Umbilical cord (tissue), 2 donors: ENCODE measurements around the gene RAB27A. TPM values are rescaled to one million over a fixed set of nuclear protein-coding genes. Genes with fewer than 3 reads are reported as not detected.
"Not testable (repeated sequence)": the region's sequence is repeated elsewhere in the genome, so short reads cannot be mapped to it uniquely, and the experiment has no call there.

ENCODE experiments used
- DNase-seq: peaks from one replicate; pipeline ENCODE4 v3.0.0-alpha.2; 2015; ENCODE audit warnings: low spot score
- total RNA-seq: library from RNA; depleted of rRNA; stranded (reverse); fragments of >200 nt; gene quantifications from one replicate; pipeline ENCODE4 v1.2.3, GENCODE V29; 2014; ENCODE audit warnings: low replicate concordance; ENCODE audit not compliant: insufficient read depth

Gene RAB27A
- total RNA-seq, 1 donor from 2014 or later = 39.5 TPM

DNA sequence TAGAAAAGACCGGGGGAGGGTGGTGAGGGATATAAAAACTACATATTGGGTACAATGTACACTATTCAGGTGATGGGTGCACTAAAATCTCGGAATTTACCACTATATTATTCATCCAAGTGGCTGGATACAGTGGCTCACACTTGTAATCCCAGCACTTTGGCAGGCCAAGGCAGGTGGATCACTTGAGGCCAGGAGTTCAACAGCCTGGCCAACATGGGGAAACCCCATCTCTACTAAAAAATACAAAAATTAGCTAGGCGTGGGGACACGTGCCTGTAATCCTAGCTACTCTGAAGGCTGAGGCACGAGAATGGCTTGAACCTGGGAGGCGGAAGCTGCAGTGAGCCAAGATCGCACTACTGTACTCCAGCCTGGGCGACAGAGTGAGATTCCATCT, 37.4 kb downstream of the RAB27A start:
- not testable (repeated sequence) for DNase-seq

DNA sequence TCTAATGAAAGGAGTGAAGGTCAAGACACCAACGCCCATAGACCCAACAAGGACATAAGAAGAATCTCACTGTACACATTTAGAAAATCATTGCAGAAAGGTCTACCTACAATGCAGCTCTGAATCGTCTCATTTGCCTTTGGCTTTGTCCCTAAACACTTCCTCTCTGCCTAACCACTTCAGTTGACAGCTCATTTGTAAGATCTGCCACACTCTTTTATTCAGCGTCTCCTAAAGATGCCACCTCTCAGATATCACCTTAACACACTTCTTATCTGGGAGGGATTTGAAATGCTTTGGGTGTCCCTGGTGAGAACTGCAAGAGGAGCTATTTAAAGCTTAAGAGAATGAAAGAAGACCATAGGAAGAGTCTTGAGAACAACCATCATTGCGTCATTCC, 38.7 kb downstream of the RAB27A start:
- DNase-seq = no peak

DNA sequence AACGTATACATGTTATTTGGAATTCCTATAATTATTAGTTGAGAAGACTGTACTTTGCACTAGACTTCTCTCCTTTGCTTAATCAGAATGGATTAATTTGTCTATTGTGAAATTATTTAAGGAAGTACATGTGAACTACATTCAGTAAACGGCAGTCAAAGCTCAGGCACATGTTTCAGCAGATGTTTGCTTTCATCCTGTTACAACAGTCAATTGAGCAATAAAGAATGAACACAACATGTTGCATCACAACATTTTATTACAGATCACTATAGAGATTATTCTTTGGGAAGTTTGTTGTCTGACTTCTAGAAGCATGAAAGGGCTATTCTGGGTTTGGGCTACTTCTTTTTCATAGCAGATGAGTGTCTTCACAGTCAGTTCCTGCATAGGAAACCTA, 39.2 kb downstream of the RAB27A start:
- peak; percentile 8 for DNase-seq

DNA sequence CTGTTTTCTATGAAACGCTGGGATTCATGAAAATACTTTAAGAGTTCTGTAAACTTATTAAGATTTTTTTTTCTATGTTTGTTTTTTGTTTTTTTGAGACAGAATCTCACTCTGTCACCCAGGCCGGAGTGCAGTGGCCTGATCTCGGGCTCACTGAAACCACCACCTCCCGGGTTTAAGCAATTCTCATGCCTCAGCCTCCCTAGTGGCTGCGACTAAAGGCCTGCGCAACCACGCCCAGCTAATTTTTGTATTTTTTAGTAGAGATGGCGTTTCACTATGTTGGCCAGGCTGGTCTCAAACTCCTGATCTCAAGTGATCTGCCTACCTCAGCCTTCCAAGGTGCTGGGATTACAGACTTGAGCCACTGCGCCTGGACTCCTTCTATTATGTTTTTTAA, 39.7 kb downstream of the RAB27A start:
- not testable (repeated sequence) for DNase-seq

DNA sequence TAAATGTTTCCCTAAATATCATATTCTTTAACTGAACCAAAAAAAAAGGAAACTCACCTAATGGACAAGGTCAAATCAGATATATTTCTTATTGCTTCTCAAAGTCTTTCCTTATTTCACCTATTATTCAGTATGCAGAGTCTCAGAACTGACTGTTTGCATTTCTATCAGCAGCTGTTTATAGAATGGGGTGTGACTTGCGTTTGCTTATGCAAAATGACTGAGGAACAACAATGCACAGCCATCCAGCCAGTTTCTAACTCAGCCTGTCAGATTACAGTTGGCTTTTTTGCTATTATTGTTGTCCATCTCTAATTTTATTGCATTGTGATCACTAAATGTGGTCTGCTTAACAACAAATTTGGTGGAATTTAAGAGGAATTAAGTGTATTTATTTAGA, 40.7 kb downstream of the RAB27A start:
- no peak for DNase-seq

DNA sequence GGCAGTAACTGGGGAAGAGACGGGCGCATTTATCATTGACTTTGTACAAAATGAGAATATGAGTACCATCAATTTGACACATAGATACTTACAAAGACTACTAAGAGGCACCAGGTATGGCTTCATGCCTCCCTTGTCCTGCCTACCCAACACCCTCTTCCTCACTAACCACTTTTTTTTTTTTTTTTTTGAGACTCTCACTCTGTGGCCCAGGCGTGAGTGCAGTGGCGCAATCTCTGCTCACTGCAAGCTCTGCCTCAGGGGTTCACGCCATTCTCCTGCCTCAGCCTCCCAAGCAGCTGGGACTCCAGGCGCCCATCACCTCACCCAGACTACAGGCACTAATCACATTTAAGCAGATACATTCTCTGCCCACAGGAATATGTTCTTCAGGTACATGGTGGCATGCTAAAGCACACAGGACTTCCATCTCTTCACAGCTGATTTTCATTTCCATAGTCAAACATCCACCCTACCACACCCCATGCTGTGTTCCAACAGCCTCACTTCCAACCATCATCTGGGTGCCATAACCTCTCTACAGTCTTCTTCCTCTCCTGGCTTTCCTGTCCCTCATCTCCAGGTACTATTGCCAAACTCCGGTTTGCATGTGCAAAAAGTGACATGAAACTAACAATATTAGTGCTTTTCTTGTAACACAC, 41.7 kb downstream of the RAB27A start:
- DNase-seq = no peak

DNA sequence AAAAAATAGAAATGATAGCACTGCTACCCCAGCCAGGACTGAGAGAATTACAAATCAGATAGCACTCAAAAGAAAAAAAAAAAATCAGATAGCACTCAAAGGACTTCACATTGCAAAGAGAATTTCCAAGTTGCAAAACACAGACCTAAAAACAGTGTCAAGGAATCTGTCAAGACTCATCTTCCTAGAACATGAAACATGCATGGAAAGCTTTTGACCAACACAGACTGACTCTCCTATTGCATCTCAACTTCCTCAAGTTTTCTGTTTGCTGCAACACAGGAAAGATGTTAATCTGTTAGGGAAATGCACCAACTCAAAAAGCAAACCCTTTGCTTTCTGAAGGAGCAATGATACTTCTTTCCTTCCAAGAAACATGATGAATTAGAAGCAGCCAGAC, 42.3 kb downstream of the RAB27A start:
- no peak for DNase-seq

DNA sequence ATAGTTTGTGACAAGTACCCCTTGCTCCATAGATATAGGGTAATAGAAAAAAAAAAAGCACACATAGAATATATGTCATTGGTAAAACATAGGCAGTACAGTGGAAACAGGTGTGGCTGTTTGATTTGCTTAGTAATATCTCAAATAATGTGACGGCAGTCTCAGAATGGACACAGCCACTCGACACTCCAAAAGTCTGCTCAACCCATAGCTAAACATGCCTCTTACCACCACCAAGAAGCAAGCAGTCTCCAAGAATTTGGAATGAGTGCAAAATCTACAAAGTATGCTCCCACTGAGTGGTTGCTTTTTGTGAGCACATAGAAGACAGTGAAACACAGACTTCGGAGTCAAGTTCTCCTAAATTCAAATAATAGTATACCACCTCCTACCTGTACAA, 43.0 kb downstream of the RAB27A start:
- DNase-seq = no peak

DNA sequence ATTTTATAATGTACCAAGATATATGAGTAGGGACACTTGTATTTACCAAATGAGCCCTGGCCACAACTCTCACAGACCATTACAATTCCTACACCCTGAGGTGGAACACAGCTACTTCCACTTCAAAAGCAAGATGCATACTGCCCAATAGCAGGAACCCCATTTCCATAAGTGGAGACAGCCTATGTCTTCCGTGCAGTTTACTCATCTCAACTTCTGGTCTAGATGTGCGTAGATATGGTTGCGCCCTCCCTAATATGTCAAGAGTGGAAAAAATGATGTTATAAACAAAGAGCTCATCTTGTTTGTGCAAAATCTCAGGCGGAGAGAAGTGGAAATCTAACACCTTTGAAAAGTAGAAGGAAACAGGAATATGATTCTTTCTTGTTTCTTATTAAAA, 44.6 kb downstream of the RAB27A start:
- no peak for DNase-seq

DNA sequence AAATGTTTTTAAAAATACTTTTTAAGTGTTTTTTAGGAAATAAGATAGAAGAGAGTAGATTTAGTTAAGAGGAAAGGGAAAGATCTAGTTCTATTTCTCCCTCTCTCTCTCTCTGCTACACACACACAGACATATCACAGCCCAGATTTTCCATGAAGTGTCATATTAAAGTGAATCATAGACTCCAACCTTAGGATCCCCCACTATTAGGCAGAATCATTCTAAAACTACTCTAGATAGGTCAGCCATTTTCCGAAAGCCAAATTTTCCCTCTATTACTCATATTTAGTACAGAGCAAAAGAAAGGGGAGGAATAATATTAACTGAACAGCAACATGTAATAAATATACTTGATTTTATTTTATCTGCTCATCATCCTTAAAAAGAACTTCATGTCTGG, 47.7 kb downstream of the RAB27A start:
- DNase-seq = no peak

DNA sequence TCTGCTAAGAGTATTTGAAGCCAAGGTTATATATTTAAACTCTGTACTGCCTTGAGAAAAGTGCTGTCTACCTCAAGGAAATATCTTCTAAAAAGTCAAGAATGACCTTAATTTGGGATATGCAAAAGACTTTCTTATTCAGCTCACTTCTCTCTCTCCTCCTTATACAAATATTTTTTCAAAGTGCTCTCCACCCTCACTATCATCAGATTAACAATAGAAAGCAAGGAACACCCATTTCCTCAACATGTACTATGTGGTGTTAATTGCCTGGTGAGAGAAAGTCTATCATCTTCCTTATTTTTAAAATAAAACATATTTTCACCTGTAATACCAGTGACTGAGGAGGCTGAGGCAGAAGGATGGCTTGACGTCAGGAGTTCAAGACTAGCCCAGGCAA, 48.4 kb downstream of the RAB27A start:
- no peak for DNase-seq

DNA sequence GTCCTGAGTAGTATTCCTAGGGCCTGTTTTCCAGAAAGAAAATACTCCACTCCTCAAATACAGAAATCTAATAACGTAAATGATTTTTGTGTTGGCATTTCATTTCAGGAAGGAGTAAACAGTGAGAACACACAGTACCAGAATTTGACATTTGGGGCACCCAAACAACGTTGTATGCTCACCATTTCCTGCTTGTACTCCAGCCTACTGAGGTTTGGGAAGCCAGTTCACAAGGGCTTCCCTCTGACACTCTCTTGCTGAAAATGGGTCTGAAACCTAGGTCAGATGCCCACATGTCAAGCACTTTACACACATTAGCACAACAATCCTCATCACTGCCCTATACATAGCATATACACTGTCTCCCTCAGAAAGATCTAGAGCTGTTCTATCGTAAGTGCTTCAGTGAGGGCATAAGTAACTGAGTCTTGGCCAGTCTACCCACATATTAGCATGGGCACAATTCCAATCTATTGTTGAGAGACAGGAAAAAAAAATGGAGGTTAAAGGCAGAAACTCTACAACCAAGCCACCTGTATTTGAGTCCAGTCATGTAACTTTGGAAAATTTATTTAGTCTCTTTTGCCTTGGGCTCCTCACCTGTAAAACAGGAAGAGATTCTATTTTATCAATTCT, 49.4 kb downstream of the RAB27A start:
- no peak for DNase-seq

DNA sequence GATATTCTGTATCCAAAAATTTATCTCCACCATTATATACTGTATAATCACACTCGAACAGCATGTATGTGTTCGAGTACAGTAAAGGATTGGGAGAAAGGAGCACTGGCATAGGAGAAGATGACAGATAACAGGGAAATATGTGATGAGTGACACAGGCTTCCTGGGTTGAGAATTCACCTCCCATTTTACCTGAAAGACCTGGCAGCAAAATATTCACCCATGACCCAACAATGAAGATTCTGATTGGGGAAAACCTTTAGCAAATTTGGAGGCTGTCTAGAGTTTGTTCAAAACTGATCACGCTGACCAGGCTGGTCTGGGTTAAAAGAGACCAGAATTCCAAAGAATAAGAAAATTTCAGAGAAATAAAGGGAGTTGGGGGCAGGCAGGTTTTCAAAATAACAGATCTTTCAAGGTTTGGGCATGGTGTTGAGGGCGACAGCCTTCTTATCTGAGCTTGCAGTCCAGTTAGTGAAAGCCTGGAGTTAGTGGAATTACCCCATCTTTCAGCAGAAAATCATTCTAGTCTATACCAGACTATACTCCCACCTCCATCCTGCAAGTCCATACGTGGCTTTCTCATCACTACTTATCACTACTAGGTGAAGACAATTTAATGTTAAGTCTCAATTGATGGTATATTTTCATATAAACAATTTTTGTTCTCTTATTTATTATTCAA, 50.0 kb downstream of the RAB27A start:
- no peak for DNase-seq

DNA sequence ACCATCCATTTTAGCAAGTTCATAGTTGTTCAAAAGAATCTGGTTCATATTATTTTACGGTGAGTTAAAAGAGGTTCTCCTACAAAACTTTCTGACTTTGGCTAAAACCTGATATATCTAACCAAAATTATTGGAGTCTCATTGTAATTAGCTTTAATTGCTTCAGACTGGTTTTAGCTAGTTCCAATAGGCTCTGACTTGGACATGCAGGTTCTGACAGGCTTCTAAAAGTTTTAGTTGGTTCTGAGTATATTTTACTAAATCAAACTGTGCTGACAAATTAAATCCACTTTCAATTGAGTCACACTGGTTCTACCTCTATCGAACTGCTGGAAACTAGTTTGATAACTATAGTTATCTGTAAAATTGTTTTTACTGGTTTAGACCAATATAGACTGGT, 50.7 kb downstream of the RAB27A start:
- no peak for DNase-seq

DNA sequence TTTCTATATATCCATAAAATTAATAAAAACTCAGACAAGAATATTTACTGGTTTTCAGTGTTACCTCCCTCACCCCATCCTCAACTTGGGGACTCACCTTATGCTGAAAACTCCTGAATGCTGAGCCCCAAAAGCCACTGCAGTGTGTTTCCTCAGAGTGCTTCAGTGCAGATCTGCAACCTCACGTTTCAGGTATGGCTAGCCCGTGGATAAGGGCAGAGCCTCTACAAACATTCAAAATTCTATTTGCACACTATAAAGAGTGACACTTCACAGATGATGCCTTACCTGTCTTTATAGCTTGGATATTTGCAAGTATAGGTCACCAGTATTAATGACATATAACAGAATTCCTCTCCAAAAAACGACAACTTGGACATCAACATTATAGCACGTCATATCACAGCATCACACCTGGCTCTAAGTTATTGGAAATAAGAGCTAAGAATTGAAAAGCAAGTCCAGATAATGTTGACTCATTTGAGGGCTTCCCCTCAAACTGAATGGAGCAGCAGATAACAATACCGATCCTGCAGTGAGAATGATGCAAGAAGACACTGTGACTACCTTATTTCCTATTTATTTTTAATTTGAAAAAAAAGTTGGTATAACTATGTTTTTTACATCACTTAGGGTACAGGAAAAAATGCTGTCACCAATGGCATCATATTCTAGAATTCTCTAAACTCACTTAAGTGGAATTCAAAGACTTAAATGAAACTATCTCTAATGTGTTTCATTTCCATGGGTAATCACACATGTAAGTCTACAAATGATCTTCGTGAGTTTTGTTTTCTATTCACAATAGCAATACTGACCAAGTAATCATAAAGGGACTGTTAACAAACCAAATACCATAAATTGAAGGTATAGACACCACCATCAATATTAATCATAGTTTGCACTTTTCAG, 52.1 kb downstream of the RAB27A start:
- DNase-seq = no peak

DNA sequence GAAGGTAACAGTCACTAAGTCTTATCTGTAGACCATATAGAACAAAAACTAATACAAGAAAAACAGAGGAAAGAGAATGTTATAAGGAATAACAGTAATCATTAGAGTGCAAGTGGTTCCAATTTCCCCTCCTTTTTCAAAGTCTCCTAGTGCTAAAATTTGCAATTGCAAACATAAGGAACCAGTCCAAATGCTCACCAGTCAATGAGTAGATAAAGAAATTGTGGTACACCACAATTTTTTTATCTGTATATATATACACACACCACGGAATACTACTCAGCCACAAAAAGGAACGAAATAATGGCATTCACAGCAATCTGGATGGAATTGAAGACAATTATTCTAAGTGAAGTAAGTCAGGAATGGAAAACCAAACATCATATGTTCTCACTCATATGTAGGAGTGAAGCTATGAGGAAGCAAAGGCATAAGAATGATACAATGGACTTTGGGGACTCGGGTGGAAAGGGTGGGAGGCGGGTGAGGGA, 54.0 kb downstream of the RAB27A start:
- no peak for DNase-seq

DNA sequence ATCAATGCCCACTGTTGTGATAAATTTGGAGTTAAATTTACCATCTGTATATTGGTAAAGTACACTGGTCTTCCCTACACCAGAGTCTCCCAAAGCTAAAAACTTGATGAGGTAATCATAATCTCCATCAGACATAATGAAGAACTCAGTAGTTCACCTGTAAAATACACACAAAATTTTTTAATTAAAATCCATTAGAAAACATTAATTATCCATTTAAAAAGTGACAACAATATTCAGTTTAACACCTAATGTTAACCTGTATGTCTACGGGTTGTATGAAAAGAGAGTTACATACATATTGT, 54.9 kb downstream of the RAB27A start:
- no peak for DNase-seq

DNA sequence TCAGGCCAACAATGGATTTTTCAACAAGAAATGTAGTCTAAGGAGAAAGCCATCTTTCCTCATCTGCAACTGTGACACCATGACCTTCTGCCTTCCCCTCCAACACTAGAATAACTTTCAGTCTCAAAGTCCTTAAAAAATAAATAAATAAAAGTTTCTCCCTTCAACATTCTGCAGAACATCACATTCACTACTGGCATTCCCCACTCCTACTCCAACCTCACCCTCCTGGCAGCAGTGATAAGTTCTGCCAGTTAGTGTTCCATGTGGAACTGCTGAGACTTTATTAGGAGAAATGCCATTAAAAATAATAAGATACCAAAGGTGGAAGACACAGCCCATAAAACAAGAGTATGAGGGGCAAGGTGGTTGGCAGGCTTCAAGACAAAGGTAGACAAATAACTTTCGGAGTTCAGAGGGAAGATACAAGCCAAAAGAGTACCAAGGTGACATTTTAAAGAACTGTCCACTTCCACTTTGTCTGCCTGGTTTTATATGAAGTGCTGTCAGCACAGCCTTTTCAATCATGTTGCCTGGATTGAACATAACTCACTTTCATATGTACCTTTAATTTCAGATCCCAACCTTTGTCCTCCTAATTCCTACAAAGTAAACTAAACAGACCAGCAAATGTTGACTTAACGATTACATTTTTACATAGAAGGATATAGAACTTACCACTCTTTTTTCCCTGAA, 55.4 kb downstream of the RAB27A start:
- no peak for DNase-seq

DNA sequence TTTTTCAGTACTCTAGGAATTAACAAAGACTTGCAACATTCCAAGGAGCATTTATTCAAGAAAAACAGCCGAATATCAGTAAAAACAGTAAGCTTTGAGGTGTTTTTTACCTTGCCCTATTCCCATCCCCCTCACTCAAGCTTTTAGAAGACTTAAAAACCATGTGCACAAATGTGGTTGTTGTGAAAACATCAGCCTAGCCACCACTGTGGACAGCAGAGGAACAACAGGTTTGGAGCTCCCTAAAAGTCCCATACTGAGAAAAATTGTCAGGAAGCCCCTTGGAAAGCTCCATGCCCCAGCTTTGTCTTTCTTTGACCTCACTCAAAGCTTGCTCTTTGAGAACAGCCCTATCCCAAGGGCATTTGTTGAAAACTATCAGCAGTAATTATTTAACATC, 58.2 kb downstream of the RAB27A start:
- DNase-seq = no peak

DNA sequence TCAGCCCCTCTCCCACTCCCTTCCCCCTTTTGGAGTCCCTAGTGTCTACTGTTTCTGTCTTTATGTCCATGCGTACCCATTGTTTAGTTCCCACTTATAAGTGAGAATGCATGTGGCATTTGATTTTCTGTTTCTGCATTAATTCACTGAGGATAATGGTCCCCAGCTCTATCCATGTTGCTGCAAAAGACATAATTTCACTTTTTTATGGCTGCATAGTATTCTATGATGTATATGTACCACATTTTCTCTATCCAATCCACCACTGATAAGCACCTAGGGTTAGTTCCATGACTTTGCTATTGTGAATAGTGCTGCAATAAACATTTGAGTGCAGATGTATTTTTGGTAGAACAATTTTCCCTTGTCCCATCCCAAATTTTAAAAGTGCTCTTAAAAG, 58.7 kb downstream of the RAB27A start:
- DNase-seq = no peak

DNA sequence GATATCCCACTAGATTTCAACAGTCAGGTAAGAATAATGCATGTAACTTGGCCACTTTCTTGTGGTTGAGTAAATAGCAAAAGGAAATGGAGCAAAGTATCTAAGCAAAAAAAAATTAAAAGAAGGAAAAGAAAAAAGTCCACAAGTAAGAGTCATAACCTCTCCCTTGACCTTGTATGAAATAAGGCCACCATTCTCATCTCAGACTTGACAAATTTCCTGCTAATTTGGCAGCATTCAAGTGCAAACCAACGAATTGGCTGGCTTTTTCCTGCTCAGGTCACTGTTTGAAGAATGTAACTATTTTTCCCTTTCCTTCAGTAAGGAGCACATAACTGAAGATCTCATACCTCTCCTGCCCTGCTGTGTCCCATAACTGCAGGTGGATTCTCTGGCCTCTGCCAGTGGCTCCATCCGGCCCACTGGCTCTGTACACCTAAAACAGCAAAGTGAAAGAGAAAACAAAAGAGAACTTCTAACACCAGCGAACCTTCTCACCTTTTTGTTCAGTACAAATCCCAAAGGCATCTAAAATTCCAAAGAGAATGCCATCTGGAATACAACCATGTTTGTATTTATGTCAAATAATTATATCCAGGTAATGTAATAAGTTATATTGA, 59.5 kb downstream of the RAB27A start:
- DNase-seq = no peak
